ENCODE results near the gene TLR8.
"Not testable (repeated sequence)": the region's sequence is repeated elsewhere in the genome, so short reads cannot be mapped to it uniquely, and the experiment has no call there.

The TLR8 gene

DNA sequence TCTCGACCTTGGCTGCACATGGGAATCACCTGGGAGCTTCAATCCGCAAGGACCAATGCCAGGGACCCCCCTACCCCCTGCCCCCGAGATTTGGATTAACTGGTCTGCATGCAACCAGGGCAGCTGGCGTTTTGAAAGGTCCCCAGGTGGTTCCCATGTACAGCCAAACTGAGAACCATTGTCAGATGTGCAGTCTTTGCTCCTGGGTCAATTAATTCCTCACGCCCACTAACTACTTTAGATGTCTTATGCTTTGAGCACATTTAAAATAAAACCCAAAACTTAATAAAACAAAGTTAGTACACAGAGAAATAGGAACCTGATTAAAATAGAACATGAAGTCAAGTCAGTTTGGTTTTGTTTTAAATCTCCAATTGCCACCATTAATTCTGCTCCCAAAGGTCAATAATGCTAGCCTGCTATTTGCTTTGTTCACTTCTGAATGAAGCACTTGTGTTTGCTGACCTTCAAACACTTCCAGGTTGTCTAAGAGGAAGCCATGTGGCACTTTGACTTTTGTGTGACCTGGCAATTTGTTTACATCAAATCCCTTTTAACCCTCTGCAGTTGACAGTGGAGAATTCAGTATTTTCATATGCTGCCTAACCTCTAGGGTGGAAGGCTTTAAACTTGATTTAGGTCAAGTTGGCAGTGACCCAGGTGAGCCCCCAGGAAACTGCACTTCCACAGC, 41.3 kb downstream of the TLR8 start:
- no peak for DNase-seq

DNA sequence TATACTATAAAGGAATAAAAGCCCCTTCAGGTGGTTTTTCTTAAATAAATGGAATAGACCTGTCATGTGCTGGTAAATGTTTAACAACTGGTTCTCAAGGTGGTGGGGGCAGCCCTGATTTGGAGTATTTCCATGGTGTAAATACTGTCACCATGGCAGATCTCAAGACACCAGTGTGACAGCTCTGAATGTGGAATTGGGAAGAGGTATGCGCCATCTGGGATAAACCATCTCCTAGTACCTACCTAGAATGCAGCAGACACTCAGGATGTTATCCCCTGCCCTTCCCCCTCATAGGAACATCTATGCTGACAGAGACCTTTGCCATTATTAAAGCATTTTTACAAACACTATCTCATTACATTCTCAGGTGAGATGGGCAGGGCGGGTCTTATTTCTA, 42.1 kb downstream of the TLR8 start:
- DNase-seq, result no peak

DNA sequence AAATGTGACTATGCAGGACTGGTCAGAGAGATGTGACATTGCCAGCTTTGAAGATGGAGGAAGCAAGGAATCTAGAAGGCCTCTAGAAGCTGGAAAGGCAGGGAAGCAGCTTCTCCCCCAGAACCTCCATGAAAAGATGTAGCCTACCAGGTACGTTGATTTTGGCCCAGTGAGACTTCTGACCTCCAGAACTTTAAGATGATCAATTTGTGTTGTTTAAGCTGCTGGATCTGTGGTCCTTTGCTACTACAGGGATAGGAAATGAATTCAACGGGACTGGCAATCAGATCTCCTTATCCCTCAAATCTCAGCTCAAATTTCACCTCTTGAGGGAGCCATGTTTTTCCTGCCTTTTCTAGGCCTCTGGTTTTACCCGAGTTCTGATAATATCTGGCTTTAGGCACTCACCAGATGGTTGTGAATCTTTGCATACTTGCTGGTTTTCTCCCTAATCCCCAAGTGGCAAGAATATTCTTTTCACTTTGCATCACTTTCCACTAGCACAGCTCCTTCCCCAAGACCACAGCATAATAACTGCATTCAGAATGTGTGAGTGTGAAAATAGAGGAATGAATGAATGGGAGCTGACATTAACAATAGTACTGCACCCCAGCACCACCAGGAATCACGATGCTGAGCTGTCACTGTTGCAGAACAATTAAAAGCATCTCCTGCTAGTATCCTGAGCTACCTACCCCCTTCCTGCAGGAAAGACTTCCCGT, 42.9 kb downstream of the TLR8 start:
- DNase-seq, result no peak

DNA sequence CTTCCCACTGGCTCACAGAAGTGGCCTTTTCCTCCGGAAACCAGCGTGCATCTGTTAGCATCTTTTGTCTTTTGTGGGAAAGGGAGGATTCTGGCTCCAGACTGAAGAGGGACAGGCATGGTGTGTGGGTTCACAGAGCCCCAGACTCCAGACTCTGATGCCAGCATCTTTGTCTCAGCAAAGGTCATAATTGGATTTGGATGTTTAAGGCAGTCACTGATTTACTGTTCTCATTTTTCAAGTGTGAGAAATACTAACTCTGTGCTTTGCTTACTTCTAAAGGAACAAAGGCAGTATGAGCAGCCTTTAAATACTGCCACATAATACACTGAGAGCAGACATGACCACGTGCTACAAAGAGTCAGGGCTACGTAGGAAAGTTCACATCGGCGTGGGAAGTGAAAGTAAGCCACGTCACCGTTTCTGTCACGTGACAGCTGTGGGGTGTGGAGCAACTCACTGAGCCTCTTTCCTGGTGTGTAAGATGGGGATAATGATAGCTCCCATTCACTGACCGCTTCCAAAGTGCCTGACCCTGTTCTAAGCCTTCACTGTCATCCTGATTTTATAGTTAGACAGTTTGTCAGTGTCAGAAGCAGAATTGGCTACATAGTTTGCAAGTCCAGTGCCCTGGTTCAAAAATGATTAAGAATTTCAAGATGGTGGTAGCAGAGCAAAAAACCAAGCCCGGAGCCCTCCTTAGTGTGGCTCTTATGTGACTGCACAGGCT, 43.7 kb downstream of the TLR8 start:
- no peak for DNase-seq

DNA sequence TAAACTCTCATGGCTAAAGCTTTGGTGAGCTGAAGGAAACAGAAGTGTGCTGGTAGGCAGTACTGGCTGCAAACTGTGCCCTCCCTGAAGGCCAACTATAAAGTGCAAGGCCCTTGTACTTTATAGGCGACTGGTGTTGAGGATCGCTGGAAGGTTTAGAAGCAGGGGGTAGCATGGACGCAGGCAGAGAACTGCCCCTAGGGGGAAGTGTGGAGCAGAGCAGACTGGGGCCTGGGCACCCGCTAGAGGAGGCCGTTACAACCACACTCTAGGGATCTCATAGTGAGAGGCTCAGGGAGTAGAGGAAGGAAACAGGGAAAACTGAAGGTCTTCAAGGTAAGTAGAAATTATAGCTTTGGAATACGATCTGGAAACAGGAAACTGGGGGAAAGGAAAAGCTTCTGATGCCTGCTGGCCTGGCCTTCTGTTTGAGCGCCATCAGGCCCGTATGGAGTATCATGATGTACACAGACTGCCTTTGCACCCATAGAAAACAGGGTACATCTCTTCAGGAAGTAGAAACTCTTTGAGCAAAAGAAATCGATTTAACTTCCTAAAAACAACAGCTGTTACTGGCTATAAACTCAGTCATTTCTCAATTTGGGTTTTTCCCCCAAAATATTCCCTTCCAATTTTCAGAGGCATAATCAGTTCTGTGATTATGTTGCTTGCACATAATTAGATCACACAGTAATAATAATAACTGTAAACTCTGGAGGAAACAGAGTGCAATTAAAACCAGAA, 44.6 kb downstream of the TLR8 start:
- no peak for DNase-seq

- DNase-seq, result no peak
Measured at GRCh38 chrX:12951595-12951975, 45.2 kb downstream of the TLR8 start.

DNA sequence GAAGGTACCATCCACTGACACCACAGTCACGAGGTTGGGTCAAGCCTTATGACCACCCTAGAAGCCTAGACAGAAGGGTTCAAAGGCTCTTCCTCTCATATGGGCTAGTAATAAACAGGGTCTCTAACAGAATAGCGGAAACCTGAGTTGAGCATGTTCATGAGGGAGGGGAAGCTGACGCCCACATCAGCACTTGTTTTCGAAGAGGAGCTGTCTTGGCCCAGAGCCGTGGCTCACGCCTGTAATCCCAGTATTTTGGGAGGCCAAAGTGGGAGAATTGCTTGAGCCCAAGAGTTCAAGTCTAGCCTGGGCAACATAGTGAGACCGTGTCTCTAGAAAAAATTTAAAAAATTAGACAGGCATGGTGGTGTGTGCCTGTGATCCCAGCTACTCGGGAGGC, 47.0 kb downstream of the TLR8 start:
- DNase-seq, result no peak

- DNase-seq, result no peak
Measured at GRCh38 chrX:12954376-12954775, 48.0 kb downstream of the TLR8 start.

DNA sequence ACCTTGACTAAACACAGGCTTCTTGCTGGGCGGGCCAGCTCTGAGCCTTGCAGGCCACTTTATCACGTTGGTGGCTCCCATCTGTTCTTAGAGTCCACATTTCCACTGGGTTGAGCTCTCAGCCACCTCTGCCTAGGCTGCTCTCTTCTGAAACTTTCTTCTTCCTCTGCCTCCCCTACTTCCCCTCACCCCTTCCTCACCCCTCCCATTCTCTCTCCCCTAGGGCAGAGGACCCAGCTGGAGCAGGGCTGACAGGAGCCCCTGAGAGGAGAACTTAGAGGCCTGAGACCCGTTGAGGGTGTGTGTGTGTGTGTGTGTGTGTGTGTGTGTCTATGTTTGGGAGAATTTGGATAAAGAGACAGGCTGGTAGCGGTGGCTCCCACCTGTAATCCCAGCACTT, 48.6 kb downstream of the TLR8 start:
- no peak for DNase-seq

DNA sequence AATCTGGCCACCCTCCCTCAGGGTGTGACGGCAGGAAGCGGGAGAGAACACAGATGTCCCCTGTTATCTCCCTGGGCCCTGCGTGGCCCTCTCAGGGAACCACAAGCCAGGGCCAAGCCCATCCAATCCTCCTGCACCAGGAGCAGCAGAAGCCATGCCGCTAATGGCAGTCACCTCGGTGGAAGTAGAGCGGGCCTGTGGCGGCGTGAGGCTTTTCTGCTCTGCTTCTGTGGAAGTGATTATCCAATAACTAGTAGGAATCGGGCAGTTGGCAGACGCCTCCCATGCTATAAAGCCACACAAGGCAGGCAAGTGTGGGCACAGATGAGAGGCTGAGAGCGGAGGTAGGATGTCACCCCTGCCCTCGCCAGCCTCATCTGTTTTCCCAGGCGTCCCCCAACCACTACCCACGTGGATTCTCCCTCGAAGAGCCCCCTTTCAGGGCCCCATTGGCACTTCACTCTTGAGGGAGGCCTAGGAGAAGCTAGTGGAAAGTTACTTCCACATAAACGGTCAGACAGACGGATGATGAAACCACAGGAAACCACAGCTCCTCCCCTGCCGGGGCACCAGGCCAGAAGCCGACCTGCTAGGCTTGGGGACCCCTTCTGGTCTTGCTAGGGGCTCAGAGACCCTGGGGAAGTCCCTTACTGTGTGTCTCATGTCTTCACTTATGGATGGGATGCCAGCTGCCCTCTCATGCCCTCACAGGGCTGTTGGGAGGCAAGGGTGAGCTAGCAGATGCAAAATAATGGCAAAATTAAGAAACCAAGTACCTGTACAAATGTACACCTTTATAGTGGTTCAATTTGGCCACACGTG, 49.7 kb downstream of the TLR8 start:
- DNase-seq, result no peak

GRCh38 chrX:12956704-12957534, 50.5 kb downstream of the TLR8 start:
- no peak for DNase-seq

GRCh38 chrX:12958059-12958458, 51.6 kb downstream of the TLR8 start:
- DNase-seq, result no peak

GRCh38 chrX:12958461-12958860, 52.0 kb downstream of the TLR8 start:
- no peak for DNase-seq

DNA sequence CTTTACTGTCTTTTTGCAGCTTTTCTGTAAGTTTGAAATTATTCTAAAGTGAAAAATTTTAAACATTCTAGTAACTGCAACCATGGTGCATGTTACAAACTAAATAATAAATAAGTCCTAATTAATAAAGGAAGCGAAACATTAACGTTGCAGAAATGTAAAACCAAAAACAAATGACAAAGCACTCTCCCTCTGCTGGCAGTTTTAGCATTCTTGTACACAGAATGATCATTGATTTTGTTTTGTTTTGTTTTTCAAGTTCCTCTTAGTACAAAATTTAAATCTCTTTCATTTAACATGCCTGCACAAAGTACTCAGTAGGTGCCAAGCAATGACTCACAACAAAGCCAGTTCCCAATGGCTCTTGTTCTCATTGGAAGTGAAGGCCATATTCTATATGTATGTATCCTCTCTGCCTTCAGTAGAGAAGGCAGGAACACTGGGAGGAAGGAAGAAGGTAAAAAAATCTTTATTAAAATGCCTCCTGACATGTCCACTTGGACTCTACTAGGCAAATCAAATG, 54.8 kb downstream of the TLR8 start:
- DNase-seq, result no peak

- DNase-seq, result no peak
Measured at GRCh38 chrX:12962041-12962504, 55.7 kb downstream of the TLR8 start.

DNA sequence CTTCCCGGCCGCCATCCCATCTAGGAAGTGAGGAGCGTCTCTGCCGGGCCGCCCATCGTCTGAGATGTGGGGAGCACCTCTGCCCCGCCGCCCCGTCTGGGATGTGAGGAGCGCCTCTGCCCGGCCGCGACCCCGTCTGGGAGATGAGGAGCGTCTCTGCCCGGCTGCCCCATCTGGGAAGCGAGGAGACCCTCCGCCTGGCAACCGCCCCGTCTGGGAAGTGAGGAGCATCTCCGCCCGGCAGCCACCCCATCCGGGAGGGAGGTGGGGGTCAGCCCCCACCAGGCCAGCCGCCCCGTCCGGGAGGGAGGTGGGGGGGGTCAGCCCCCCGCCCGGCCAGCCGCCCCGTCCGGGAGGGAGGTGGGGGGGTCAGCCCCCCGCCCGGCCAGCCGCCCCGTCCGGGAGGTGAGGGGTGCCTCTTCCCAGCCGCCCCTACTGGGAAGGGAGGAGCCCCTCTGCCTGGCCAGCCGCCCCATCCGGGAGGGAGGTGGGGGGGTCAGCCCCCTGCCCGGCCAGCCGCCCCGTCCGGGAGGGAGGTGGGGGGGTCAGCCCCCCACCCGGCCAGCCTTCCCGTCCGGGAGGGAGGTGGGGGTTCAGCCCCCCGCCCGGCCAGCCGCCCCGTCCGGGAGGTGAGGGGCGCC, 56.9 kb downstream of the TLR8 start:
- DNase-seq, result not testable (repeated sequence)

GRCh38 chrX:12965131-12965940, 58.9 kb downstream of the TLR8 start:
- DNase-seq, result no peak

GRCh38 chrX:12966151-12966550, 59.7 kb downstream of the TLR8 start:
- DNase-seq, result no peak

GRCh38 chrX:12967711-12968465, 61.5 kb downstream of the TLR8 start:
- no peak for DNase-seq
